Epithelial cell of esophagus (primary cell): Measurements from ENCODE around the gene SERTAD1.
"Not testable (repeated sequence)": the region's sequence is repeated elsewhere in the genome, so short reads cannot be mapped to it uniquely, and the experiment has no call there.

Experiments used
- DNase-seq: peaks from one replicate; pipeline ENCODE4 v3.0.0; 2010; ENCODE audit warnings: low read depth
- H3K4me3 ChIP-seq: 2 replicates; pipeline ENCODE4 v1.5.1; 2011; ENCODE audit warnings: mild to moderate bottlenecking, low read length, control low read depth
- CTCF ChIP-seq: IDR thresholded peaks from 2 replicates; pipeline ENCODE4 v1.5.1; 2011; ENCODE audit warnings: low read depth, mild to moderate bottlenecking, low read length, control low read depth, inconsistent platforms; ENCODE audit not compliant: insufficient read depth; ENCODE audit errors: missing control alignments

Gene SERTAD1

DNA sequence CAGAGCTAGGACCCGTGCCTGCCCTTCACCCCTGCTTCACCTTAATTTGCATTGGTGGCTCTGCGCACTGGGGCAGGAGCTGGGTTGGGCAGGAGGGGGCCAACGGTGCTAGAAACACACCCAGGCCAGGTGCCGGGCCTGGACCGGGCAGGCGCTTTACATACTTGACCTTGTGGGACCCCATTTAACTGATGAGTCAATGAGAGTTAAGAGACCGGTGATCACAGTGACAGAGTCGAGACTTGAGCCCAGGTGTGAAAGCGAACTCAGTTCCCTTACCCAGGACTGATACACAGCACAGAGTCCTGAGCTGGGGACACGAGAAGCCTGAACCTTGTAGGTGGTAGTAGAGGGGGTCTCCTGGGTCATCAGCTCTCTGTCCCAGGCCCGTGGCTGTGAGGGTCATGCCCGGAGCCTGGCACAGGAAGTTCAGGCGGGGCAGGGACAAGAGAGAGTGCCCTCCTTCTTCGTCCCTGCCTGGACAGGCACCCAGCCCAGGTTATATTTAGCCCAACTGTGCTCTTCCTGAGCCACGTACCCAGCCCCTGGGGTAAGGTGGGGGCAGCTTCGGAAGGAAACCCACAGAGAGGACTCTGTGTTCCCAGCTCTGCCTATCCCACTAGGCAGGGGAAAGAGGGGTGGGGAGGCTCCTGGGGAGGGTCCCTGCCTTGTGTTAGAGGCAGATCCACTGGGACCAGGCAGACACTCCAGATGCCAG, 14.5 kb downstream of the SERTAD1 start:
- DNase-seq, result no peak
- H3K4me3 ChIP-seq, result no peak overlapping the region
- no peak for TF ChIP-seq CTCF

- DNase-seq, result no peak
- no peak overlapping the region for H3K4me3 ChIP-seq
- no peak for TF ChIP-seq CTCF
Observed at GRCh38 chr19:40410030-40410389, 15.8 kb downstream of the SERTAD1 start.

GRCh38 chr19:40408598-40408925, 17.2 kb downstream of the SERTAD1 start:
- DNase-seq, H3K4me3 ChIP-seq: not testable (repeated sequence)

DNA sequence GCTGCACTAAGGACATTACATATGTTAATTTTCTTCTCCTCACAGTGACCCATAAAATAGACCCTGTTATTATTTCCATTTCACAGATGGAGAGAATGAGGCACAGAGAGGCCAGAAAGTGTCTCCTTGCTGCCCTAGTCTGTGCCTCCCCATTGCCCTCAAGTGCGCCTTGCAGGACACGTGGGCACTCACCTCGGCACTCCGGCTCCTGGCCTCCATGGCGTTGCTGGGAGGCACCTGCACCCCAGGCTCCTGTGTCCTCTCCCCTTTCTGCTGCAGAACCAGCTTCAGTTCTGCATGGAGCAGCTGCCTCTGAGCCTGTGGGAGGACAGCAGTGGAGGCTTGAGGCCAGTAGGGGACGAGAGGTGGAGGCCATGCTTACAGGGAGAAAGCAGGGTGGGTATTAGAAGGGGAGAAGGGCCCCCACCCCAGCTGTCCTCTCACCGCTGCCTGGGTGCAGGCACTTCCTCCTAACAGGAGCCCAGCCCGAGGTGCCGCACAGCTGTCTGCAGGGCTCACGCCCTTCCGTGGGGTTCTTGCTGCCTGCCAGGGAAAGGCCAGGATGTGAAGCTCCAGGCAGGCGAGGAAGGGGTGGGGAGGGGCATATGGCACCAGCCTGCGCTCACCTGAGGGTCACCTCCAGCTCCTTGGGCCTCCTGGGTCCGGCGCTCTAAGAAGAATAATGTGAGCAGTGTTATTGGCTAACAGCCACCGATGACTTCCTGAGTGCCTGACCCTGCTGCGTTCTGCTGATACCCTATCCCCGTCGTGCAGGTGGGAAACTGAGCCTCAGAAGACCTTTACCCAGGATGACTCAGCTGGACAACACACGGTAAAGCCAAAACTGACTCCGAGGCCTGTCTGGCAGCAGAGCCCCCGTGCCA, 17.8 kb downstream of the SERTAD1 start:
- no peak for TF ChIP-seq CTCF
- no peak for DNase-seq
- H3K4me3 ChIP-seq, result no peak overlapping the region

DNA sequence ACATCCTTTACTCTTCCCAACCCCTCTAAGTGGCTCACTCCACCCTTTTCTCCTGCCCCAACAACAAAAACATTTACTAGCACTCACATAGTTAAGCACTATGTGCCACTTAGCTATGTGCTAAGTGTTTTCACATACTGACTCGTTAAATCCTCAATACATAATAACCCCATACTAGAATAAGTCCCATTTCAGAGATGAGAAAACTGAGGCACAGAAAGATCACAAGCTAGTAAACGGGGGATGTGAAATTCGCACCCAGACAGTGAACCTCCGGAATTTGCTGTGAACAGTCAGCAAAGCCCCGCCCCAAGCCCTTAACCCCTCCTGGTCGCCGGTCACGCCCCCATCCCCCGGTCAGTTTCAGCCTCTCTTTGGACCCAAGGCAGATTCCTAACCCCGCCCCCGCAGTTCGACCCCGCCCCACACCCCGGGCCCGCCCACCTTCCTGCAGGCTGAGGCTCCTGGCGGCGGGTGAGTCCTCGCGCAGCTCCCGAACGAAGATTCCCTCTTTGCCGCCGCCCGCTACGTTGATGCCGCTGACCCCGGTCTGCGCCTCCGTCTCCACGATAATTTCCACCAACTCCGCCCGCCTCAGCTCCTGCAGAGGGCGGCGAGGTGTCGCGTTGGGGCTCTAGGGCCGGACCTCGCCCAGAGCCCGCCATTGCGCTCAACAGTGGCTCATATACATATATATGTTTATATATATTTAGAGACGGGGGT, 22.4 kb downstream of the SERTAD1 start:
- peak; percentile 85 for DNase-seq
- no peak for TF ChIP-seq CTCF

GRCh38 chr19:40400559-40400958, 25.2 kb downstream of the SERTAD1 start:
- no peak for TF ChIP-seq CTCF
- DNase-seq, result no peak
- no peak overlapping the region for H3K4me3 ChIP-seq

More for the DNA sequence above, 22.4 kb downstream of the SERTAD1 start:
- H3K4me3 ChIP-seq, result peak overlapping the region; percentile 44

- TF ChIP-seq CTCF, result no peak
- DNase-seq, result peak; percentile 87
- no peak overlapping the region for H3K4me3 ChIP-seq
Observed at GRCh38 chr19:40398417-40399131, 27.2 kb downstream of the SERTAD1 start.
